PC-3 (cell line): ENCODE data around the gene CDC42BPB. TPM values are rescaled to one million over a fixed set of nuclear protein-coding genes. Genes with fewer than 3 reads are reported as not detected.
A peak's percentile ranks its signal among the peaks of the same experiment; 100 is the strongest.

Experiments
- ATAC-seq: fragments of 200-7000 bp; cut with Tn5 transposase; 2 replicates; pipeline ENCODE4 v1.9.1; 2020; ENCODE audit warnings: mild to moderate bottlenecking, moderate library complexity
- BruUV-seq: library from RNA; stranded (reverse); fragments of 400-500 nt; replicated peaks from 2 replicates; lab custom pipeline; 2021; lab: Mats Ljungman, UMichigan
- CTCF ChIA-PET: fragments of 300-600 bp; sonication (Branson Sonifier 250); formaldehyde crosslinking; loops from one replicate; lab custom pipeline; 2022; ENCODE audit warnings: antibody characterized with exemption; lab: Charles Lee
- POLR2A ChIA-PET: fragments of 300-600 bp; sonication (Branson Sonifier 250); formaldehyde crosslinking; loops from one replicate; lab custom pipeline; 2022; ENCODE audit warnings: antibody characterized with exemption; ENCODE audit not compliant: unreplicated experiment; lab: Charles Lee
- DNase-seq: peaks from one replicate; pipeline ENCODE4 v3.0.0-alpha.2; 2015
- H2AFZ ChIP-seq: fragments of 300-600 bp; sonication (generic); 2 replicates; pipeline ENCODE4 v1.6.0; 2016; ENCODE audit warnings: antibody characterized with exemption, low read length
- H3F3A ChIP-seq: fragments of 300-600 bp; sonication (generic); one replicate; pipeline ENCODE4 v1.6.0; 2017; ENCODE audit warnings: antibody characterized with exemption, low read length, control low read depth, mild to moderate bottlenecking; ENCODE audit not compliant: unreplicated experiment
- H3K27ac ChIP-seq: fragments of 300-600 bp; sonication (generic); 2 replicates; pipeline ENCODE4 v1.5.1; 2016; ENCODE audit warnings: mild to moderate bottlenecking, low read length
- H3K27me3 ChIP-seq: fragments of 300-600 bp; sonication (generic); 2 replicates; pipeline ENCODE4 v1.6.1; 2016; ENCODE audit warnings: low read length, mixed read lengths
- H3K36me3 ChIP-seq: fragments of 300-600 bp; sonication (generic); 2 replicates; pipeline ENCODE4 v1.6.1; 2016; ENCODE audit warnings: low read depth, mixed run types, low read length, mixed read lengths
- H3K4me1 ChIP-seq: fragments of 300-600 bp; sonication (generic); 2 replicates; pipeline ENCODE4 v1.5.1; 2016; ENCODE audit warnings: low read length; ENCODE audit not compliant: insufficient read depth
- H3K4me2 ChIP-seq: fragments of 300-600 bp; sonication (generic); 2 replicates; pipeline ENCODE4 v1.6.0; 2016; ENCODE audit warnings: low read length
- H3K4me3 ChIP-seq: fragments of 300-600 bp; sonication (generic); 2 replicates; pipeline ENCODE4 v1.5.1; 2016; ENCODE audit warnings: mild to moderate bottlenecking, low read length, mixed read lengths
- H3K79me2 ChIP-seq: fragments of 300-600 bp; sonication (generic); 2 replicates; pipeline ENCODE4 v1.6.1; 2017; ENCODE audit warnings: low read length, mixed read lengths
- H3K9ac ChIP-seq: fragments of 300-600 bp; sonication (generic); 2 replicates; pipeline ENCODE4 v1.6.0; 2016; ENCODE audit warnings: mild to moderate bottlenecking, low read length
- H3K9me2 ChIP-seq: fragments of 300-600 bp; sonication (generic); replicated peaks from 2 replicates; pipeline ENCODE4 v1.6.1; 2016; ENCODE audit warnings: mixed run types, low read length, mixed read lengths
- H3K9me3 ChIP-seq: fragments of 300-600 bp; sonication (generic); 2 replicates; pipeline ENCODE4 v1.6.1; 2016; ENCODE audit warnings: low read length, mixed read lengths
- H4K20me1 ChIP-seq: fragments of 300-600 bp; sonication (generic); 2 replicates; pipeline ENCODE4 v1.6.1; 2016; ENCODE audit warnings: low read length, mixed read lengths
- CTCF ChIP-seq: fragments of 300-600 bp; sonication (generic); conservative IDR thresholded peaks from 2 replicates; pipeline ENCODE4 v1.5.1; 2017; ENCODE audit warnings: antibody characterized with exemption, low read depth, mild to moderate bottlenecking, low read length
- EZH2 ChIP-seq: fragments of 300-600 bp; sonication (generic); IDR thresholded peaks from one replicate; pipeline ENCODE4 v1.6.1; 2017; ENCODE audit warnings: antibody characterized with exemption, mild to moderate bottlenecking, low read length; ENCODE audit not compliant: unreplicated experiment
- EZH2phosphoT487 ChIP-seq: fragments of 300-600 bp; sonication (generic); IDR thresholded peaks from 2 replicates; pipeline ENCODE4 v1.6.1; 2018; ENCODE audit warnings: mild to moderate bottlenecking, antibody characterized with exemption, low read length, borderline replicate concordance
- intact Hi-C: fragments of 100-400 bp; cut with micrococcal nuclease; formaldehyde crosslinking; loops from 2 replicates; pipeline ENCODE4 v1.9.0; 2023
- total RNA-seq: library from RNA; depleted of rRNA; stranded (reverse); fragments of >200 nt; gene quantifications from 2 replicates; pipeline ENCODE4 v1.2.3, GENCODE V29; 2014

Gene CDC42BPB
- total RNA-seq, 1 experiment from 2014 or later: 73.0 TPM

GRCh38 chr14:102918438-102918837 is 138.9 kb downstream of the CDC42BPB start:
- H4K20me1 ChIP-seq: no peaks in the 10 kb centered on the region
- H3K9me2 ChIP-seq: no peaks in the 10 kb centered on the region
- no peak for TF ChIP-seq EZH2
- no peak for TF ChIP-seq CTCF
- TF ChIP-seq EZH2phosphoT487: no peak
- CTCF ChIA-PET: no interaction called here
- H3K79me2 ChIP-seq: no peaks in the 10 kb centered on the region
- no TSS peak for BruUV-seq
- H3K27me3 ChIP-seq: no peaks in the 10 kb centered on the region
- no peak for ATAC-seq
- no peak overlapping the region for H3K27ac ChIP-seq
- no peak overlapping the region for H3K4me2 ChIP-seq
- intact Hi-C loops: loop anchor here (10.0 kb wide), 1 partner anchor 144 kb away; the partner anchor contains the start of gene TRAF3
- no peaks in the 10 kb centered on the region for H3K36me3 ChIP-seq
- no peaks in the 10 kb centered on the region for H3F3A ChIP-seq
- H3K4me3 ChIP-seq: no peak overlapping the region
- no peaks in the 10 kb centered on the region for H3K4me1 ChIP-seq
- POLR2A ChIA-PET: no interaction called here
- 0 out of 2 replicates have a peak, but pooled peaks cover 5% of the 10 kb centered on the region for H3K9me3 ChIP-seq
- H2AFZ ChIP-seq: no peak overlapping the region
- no peak overlapping the region for H3K9ac ChIP-seq
- no peak for DNase-seq

GRCh38 chr14:102917469-102918211 is 139.7 kb downstream of the CDC42BPB start:
- Histone ChIP-seq H4K20me1 (no peaks in the 10 kb centered on the region), H3K27me3 (no peaks in the 10 kb centered on the region), H3K4me2 (no peak overlapping the region), H3K9me3 (0 out of 2 replicates have a peak, but pooled peaks cover 5% of the 10 kb centered on the region), H3K4me1 (no peaks in the 10 kb centered on the region), H2AFZ (no peak overlapping the region), H3K36me3 (no peaks in the 10 kb centered on the region), H3K27ac (no peak overlapping the region), H3F3A (no peaks in the 10 kb centered on the region), H3K79me2 (no peaks in the 10 kb centered on the region), H3K9me2 (no peaks in the 10 kb centered on the region), H3K4me3 (no peak overlapping the region), H3K9ac (no peak overlapping the region)
- TF ChIP-seq EZH2: no peak
- TF ChIP-seq CTCF: peak; percentile 71
- intact Hi-C loops: loop anchor here (10.0 kb wide), 1 partner anchor 143 kb away; the partner anchor contains the start of gene TRAF3
- CTCF ChIA-PET: no interaction called here
- no TSS peak for BruUV-seq
- ATAC-seq: peak; percentile 28; the same call in 1 of the 2 replicates
- POLR2A ChIA-PET: no interaction called here
- DNase-seq: peak; percentile 37

GRCh38 chr14:102917056-102917385 is 140.3 kb downstream of the CDC42BPB start:
- intact Hi-C loops: loop anchor here (10.0 kb wide), 1 partner anchor 142 kb away; the partner anchor contains the start of gene TRAF3
- no peak overlapping the region for H3K9ac ChIP-seq
- no peak overlapping the region for H2AFZ ChIP-seq
- 0 out of 2 replicates have a peak, but pooled peaks cover 5% of the 10 kb centered on the region for H3K9me3 ChIP-seq
- no peak overlapping the region for H3K4me2 ChIP-seq
- POLR2A ChIA-PET: no interaction called here
- H3K9me2 ChIP-seq: no peaks in the 10 kb centered on the region
- no peaks in the 10 kb centered on the region for H3F3A ChIP-seq
- H3K4me1 ChIP-seq: no peaks in the 10 kb centered on the region
- DNase-seq: no peak
- ATAC-seq: no peak
- no peaks in the 10 kb centered on the region for H3K79me2 ChIP-seq
- no peak overlapping the region for H3K27ac ChIP-seq
- no peak overlapping the region for H3K4me3 ChIP-seq
- CTCF ChIA-PET: no interaction called here
- TF ChIP-seq CTCF (no peak), EZH2phosphoT487 (no peak), EZH2 (no peak)
- no peaks in the 10 kb centered on the region for H4K20me1 ChIP-seq
- H3K27me3 ChIP-seq: no peaks in the 10 kb centered on the region
- no peaks in the 10 kb centered on the region for H3K36me3 ChIP-seq
- no TSS peak for BruUV-seq
